IPS-18c (cell line): Measurements from ENCODE around the gene DLGAP4.
A peak's percentile ranks its signal among the peaks of the same experiment; 100 is the strongest.

Experiments
- H3K4me3 ChIP-seq: 2 replicates; pipeline ENCODE4 v1.7.0; 2013; ENCODE audit warnings: low read depth, mild to moderate bottlenecking, low read length, moderate library complexity; ENCODE audit not compliant: insufficient read depth
- H3K9me3 ChIP-seq: one replicate; pipeline ENCODE4 v1.6.1; 2013; ENCODE audit warnings: mild to moderate bottlenecking, low read length, moderate library complexity; ENCODE audit not compliant: control insufficient read depth, insufficient read depth

The DLGAP4 gene

DNA sequence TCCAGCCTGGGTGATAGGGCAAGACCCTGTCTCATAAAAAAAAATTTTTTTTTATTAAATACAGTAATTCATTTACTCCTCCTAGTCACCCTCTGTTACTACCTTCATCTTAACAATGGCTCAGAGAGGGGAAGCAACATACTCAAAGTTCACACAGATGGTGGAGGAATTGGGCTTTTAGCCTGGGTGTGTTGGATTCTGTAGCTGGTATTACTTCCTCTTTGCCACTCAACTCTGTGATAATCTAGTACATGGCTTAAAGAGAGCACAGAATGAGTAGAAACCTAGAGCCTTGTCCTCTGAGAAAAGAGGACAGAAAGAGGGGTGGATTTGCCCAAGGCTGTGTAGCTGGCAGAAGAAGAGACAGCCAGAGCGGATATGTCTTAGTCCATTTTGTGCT, 96.6 kb downstream of the DLGAP4 start:
- Histone ChIP-seq H3K9me3 (no peaks in the 10 kb centered on the region), H3K4me3 (no peak overlapping the region)

DNA sequence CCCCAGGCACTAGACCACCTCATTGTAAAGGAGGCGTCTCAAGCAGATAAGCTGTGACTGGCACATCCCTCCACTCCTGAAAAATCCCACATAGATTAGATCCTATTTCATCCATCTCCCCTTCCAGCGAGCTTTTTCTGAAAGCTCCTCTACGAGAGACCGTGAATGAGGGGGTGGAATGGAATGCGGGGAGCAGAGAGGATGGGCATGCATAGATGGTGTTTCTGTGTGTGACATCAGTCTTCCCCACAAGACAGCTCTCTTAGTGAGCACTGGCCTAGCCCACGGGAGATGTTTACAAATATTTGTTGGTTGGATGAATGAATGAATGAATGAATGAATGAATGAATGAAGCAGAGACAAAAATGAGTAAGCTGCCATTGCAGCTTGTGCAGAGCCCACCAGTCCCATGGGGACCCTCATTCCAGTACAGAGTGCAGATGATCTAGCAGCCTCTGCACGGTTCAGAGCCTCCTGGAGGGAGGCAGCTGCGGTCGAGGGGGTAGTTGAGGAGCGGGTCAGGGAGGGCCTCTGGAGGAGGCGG, 98.4 kb downstream of the DLGAP4 start:
- H3K4me3 ChIP-seq, result no peak overlapping the region
- no peaks in the 10 kb centered on the region for H3K9me3 ChIP-seq

DNA sequence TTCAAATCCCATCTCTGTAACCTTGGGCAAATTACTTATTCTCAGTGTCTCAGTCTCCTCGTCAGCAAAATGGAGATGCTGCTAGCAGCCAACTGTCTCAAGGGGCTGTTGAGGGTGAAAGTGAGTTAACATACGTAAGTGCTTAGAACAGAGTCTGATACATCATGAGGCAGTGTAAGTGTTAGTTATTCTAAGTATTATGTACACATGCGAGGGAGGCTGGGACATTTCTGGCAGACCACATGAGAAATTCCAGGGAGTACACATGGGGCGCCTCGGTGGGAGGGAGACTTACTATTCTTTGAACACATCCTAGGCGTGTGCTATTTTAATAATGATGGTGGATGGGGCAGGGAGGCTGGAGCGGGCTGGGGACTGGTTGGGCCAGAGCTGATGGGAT, 99.1 kb downstream of the DLGAP4 start:
- Histone ChIP-seq H3K9me3 (no peaks in the 10 kb centered on the region), H3K4me3 (no peak overlapping the region)

DNA sequence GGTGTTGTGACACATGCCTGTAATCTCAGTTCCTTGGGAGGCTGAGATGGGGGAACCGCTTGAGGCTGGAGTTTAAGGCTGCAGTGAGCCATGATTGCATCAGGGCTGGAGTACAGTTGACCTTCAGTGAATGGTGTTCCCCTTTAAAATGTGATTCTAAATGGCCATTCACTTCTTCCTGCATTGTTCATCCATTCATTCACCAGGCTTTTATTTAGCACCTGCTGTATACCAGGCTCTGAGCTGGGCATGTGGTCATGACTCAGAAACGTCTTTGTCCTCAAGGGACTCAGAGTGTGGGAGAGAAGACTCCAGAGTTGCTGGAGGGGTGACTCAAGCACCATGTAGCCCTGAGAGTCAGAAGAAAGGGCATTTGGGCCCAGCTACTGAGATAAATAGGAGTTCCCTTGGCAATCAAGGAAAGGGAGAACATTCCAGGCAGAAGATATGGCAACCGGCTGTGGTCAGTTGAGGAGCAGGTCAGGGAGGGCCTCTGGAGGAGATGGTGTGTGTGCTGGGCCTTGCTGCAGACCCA, 101.1 kb downstream of the DLGAP4 start:
- no peaks in the 10 kb centered on the region for H3K9me3 ChIP-seq
- H3K4me3 ChIP-seq, result no peak overlapping the region

DNA sequence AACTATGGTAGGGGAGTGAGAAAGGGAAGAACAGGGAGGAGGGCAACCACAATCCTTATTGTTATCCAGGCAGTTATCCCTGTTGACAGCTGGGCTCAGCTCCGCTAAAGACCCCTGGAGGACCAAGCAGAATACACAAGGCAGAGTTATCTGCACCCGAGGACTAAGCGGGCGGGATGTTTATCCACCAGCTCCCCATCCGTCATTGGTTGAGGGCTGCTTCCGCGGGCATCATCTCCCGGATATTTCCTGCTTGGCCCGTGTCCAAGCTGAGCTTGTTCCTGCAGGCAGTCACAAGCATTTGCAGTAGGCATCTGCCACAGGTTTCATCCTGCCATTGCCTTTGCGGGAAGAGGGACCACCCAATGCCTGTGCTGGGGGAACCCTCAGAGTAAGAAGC, 102.1 kb downstream of the DLGAP4 start:
- Histone ChIP-seq H3K9me3 (no peaks in the 10 kb centered on the region), H3K4me3 (no peak overlapping the region)

DNA sequence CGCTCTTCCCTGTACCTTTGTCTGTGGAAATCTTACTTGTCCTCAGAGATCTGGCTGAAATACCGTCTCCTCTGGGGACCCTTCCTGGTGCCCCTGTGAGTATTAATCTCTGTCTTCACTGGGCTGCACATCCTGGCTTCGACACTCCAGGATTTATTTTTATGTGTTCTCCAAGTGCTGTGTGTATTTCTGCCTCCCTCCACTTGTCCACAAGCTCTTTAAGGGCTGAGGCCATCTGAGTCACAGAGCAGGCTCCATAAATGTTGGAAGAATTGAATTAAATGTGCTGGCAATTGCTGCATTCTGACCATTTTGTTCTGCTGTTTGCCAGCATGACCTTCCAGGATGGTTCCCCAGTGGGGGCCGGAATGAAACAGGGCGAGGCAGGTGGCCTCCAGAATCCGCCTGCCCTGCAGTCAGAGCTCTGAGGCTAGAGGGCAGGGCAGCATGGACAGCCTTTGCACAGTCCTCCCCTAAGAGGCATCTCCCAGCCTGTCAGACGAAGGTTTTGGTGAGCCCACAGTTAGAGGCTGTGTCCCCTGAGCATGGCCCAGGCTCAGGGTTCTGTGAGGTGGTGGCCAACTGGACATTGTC, 105.8 kb downstream of the DLGAP4 start:
- Histone ChIP-seq H3K9me3 (no peaks in the 10 kb centered on the region), H3K4me3 (no peak overlapping the region)

DNA sequence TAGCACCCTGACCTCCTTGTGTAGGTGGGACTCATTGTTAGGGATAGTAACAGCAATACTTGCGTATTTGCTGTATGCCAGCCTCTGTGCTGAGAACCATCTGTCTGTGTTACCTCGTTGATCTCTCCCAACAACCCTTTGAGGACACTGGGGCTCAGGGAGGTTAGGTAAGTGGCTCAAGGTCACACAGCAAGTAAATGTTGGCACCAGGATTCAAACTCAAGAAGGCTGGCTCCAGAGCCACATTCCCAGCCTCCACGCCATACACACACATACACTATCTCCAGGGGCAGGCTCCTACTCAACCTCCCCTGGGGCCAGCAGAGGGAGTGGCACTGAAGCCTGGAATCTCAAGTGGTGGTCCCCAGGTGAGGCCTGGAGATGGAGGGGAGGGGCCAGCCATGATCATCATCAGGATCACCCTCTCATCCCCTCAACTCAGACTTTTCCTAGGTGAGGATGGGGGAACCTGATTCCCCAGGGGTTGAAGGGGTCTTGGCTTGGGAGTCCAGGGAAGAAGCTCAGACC, 109.4 kb downstream of the DLGAP4 start:
- H3K9me3 ChIP-seq, result no peaks in the 10 kb centered on the region
- no peak overlapping the region for H3K4me3 ChIP-seq

DNA sequence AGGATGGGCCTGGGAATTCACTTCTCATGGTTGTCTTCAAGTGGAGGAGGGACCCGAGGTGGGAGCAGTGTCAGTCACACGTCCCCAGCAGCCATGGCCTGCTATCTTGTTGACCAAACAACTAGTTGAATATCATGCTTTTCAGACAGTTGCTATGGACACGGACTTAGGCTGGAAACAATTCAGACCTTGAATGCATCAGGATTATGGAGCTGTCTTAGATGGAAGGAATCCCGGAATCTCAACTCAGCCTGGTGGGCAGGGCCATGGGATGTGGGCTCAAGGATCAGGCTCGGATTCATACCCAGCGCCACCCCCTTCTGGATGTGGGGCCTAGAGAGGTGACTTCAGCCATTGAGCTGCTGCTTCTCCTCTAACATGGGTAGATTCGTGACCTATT, 112.6 kb downstream of the DLGAP4 start:
- no peak overlapping the region for H3K4me3 ChIP-seq

DNA sequence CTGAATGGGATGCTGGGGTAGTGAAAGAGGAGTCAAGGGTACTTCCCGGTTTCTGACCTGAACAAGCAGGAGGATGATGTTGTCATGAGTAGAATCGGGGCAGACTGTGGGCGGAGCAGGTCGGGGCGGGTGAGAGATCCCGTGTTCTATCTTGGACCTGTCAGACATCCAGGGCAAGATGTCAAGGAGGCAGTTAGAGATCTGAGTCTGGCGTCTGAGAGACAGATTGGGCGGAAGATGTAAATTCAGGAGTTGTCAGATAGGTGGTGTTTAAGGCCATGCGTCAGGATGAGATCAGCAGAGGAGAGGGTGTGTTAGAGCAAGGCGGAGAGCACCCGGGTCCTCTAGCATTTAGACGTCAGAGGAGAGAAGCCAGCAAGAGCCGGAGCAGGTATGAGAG, 115.5 kb downstream of the DLGAP4 start:
- H3K9me3 ChIP-seq, result no peaks in the 10 kb centered on the region
- H3K4me3 ChIP-seq, result no peak overlapping the region

More for the DNA sequence above, 112.6 kb downstream of the DLGAP4 start:
- no peaks in the 10 kb centered on the region for H3K9me3 ChIP-seq

DNA sequence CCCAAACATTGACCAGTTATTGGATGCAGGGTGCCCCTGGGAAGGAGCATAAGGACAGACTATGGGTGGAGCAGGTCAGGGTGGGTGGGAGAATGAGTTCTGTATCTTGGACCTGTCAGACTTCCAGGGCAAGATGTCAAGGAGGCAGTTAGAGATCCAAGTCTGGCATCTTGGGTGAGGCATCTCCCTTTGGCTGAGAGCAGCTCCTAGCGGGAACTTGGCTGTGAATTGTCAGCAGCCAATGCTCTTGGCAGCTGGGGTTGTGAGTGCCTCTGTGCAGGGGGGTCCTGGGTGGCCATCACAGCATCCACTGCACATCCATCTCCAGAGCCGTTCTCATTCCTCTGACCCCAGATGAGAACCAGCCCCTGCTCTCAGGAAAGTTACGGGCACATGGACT, 118.2 kb downstream of the DLGAP4 start:
- Histone ChIP-seq H3K9me3 (no peaks in the 10 kb centered on the region), H3K4me3 (no peak overlapping the region)

DNA sequence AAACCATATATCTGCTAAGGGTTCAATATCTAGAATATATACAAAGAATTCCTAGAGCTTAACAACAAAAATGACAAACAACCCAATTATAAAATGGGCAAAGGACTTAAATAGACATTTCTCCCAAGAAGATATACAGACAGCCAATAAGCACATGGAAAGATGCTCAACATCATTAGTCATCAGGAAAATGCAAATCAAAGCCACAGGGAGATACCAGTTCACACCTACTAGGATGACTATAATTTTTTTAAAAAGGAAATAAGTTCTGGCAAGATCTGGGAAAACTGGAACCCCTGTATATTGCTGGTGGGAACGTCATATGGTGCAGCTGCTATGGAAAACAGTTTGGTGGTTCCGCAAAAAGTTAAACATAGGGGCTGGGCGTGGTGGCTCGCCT, 119.0 kb downstream of the DLGAP4 start:
- Histone ChIP-seq H3K9me3 (no peaks in the 10 kb centered on the region), H3K4me3 (no peak overlapping the region)

DNA sequence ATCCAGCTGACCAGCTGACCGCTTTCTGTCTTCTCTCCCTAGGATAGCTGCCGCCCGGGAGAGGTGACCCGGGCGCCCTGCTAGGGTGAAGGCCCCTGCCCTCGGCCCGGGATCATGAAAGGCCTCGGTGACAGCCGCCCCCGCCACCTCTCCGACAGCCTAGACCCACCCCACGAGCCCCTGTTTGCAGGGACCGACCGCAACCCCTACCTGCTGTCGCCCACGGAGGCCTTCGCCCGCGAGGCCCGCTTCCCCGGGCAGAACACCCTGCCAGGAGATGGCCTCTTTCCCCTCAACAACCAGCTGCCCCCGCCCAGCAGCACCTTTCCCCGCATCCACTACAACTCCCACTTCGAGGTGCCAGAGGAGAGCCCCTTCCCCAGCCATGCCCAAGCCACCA, 125.5 kb downstream of the DLGAP4 start:
- H3K9me3 ChIP-seq, result no peaks in the 10 kb centered on the region
- H3K4me3 ChIP-seq, result no peak overlapping the region

DNA sequence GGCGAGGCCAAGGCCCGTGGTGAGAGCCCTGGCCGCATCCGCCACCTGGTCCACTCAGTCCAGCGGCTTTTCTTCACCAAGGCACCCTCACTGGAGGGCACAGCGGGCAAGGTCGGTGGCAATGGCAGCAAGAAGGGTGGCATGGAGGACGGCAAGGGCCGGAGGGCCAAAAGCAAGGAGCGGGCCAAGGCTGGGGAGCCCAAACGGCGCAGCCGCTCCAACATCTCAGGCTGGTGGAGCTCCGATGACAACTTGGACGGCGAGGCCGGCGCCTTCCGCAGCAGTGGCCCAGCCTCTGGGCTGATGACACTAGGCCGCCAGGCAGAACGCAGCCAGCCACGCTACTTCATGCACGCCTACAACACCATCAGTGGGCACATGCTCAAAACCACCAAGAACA, 126.0 kb downstream of the DLGAP4 start:
- H3K9me3 ChIP-seq, result no peaks in the 10 kb centered on the region
- no peak overlapping the region for H3K4me3 ChIP-seq

DNA sequence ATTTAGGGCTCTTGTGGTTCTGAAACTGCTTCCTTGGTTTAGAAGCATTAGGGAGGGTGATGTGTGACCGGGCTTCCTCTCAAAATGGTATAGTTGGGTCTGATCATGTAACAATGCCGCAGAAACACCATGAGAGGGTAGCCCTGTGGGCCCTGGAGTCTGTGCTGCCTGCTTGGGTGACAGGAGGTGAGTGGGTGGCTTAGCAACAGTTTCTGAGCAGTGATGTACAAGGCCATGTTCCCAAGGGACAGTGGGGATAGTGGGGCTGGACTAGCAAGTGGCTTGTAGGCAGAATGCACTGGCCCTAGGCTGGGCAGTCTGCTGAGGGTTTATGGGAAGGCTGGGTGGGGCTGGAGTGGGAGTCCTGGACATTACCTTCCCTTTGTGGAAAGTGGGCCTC, 128.2 kb downstream of the DLGAP4 start:
- Histone ChIP-seq H3K9me3 (no peaks in the 10 kb centered on the region), H3K4me3 (no peak overlapping the region)

DNA sequence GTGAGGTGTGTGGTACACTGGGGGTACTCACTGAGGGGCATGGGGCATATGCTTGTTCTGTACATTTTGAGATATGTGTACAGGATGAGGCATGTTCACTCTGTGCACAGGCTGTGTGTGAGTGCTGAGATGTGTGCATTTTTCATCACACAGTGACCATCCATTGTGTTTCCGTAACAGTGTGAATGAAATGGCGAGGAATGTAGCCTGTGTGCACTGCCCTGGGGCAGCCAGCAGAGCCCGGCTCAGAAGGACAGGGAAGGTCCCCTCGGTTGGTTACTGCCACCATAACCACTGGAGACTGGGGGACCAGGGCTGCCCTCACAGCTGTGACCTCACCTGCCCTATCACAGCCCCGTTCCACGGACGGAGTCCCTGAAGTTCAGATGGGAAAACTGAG, 129.0 kb downstream of the DLGAP4 start:
- Histone ChIP-seq H3K9me3 (no peaks in the 10 kb centered on the region), H3K4me3 (no peak overlapping the region; the same call in 1 of the 2 replicates)

DNA sequence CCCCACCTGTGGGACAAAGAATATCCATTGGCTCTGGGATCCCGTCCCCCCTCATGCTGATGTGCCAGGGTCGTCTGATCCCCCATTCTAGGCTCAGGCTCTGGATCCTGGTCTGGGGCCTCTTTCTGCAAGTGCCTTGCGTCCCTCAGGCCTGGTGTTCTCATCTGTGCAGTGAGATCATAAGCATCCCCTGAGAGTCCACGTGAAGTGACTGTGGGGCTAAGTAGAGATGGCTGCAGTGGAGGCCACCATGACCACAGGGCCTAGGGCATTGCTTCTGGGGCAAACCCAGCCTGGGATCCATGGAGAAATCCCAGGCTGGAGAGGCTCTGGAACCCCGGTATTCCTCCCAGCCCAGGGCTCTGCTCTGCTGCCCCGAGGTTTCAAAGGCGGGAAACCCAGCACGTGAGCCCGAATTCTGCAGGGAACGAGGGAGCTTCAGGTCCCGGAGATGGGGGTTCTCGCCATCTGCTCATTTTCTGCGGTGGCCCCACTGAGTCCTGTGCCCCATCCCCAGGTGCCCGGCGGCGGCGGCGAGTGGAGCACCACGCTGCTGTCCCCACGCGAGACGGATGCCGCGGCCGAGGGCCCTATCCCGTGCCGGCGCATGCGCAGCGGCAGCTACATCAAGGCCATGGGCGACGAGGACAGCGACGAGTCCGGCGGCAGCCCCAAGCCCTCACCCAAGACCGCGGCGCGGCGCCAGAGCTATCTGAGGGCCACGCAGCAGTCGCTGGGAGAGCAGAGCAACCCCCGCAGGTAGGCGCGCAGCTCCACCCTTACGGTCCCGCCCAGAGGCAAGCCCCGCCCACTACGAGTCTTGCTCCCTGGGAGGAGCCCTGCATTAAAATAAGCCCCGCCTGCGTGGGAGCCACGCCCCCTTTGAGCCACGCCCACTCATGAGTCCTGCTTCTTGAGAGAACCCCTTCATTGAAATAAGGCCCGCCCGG, 129.7 kb downstream of the DLGAP4 start:
- H3K4me3 ChIP-seq, result peak overlapping the region; percentile 21
- no peaks in the 10 kb centered on the region for H3K9me3 ChIP-seq

DNA sequence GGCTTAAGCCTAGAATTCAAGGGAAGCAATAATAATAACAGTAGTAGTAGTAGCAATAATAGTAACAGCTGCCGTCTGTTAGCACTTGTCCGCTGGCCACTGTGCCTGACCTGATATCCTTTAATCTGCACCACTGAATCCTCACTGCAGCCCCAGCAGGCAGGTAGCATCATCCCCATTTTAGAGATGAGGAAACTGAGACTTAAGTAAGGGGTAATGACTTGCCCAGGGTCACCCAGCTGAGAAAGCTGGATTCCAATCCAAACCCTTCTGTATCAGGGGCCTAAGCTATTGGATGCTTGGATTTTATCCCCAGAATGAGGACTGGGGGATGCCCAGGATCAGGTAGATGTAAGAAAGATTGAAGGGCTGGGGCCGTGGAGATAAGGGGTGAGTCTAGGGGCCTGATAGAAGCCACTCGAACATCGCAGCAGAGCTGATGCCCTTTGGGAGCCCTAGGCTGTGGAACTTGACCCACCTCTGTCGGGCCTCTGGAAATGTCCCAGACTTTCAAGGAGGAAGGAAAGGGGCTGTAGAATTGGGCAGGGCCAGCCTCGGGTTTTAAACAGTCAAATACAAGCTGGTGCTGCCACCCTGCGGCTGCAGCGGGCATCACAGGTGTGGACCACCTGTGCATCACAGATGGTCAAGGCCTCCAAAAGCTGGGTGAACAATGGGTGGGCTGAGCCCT, 133.0 kb downstream of the DLGAP4 start:
- H3K9me3 ChIP-seq, result no peaks in the 10 kb centered on the region
- H3K4me3 ChIP-seq, result no peak overlapping the region
